ENCODE measurements around the gene BARHL2. TPM values are rescaled to one million over a fixed set of nuclear protein-coding genes. Genes with fewer than 3 reads are reported as not detected.

The BARHL2 gene
- total RNA-seq, 5 donors from 2014 or later (not counting 1 experiment from before 2014, with no cell fraction given): not detected

DNA sequence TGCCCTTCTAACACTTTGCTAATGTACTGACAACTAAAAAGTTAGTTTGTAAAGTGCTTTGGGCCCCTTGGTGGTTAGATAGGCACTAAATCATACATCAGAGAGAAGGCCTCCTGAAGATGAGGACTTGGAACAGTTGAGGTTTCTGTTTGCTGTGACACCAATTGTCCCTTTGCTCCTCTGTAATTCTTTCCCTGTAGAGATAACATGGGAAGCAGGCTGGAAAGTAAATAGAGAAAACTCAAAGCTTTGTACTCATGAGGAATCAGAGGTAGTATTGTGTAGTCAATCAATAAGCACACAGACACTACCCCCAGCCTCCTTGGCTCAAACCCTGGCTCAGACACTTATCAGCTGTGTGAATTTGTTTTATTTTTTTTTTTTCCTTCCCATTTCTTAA lies 31.6 kb upstream of the BARHL2 start:
- no peaks in the 10 kb centered on the region for H3K36me3 Mint-ChIP-seq
- H3K4me3 Mint-ChIP-seq: no peak overlapping the region
- ChIA-PET CTCF (no interaction called here), POLR2A (no interaction called here)
- H3K4me1 Mint-ChIP-seq: no peaks in the 10 kb centered on the region
- no peaks in the 10 kb centered on the region for H3K9me3 Mint-ChIP-seq
- no peaks in the 10 kb centered on the region for H3K9me3 ChIP-seq
- H3K27me3 Mint-ChIP-seq: peaks cover 27 to 48% of the 10 kb centered on the region in 2 donors
- no peaks in the 10 kb centered on the region for H3K36me3 ChIP-seq (ENCODE audit: control insufficient read depth in 2 of 2, extremely low read depth in 1 of 2, insufficient read depth in 1 of 2, low read length in 1 of 2)
- DNase-seq (no peak), ATAC-seq (replicated peaks in 1 of 4) (no peak)
- peaks cover 0 to 11% of the 10 kb centered on the region in 2 experiments for H3K27me3 ChIP-seq (replicated peaks in 1 of 2; ENCODE audit: control insufficient read depth in 2 of 2, extremely low read depth in 1 of 2, insufficient read depth in 2 of 2, low read length in 1 of 2)
- no peak overlapping the region for H3K27ac Mint-ChIP-seq
- no peaks in the 10 kb centered on the region for H3K4me1 ChIP-seq (ENCODE audit: control insufficient read depth in 1 of 2, extremely low read depth in 1 of 2, insufficient read depth in 2 of 2, low read length in 2 of 2)
- H3K27ac ChIP-seq (ENCODE audit: low read length): no peak overlapping the region
- H3K4me3 ChIP-seq (ENCODE audit: control insufficient read depth in 1 of 2, extremely low read depth in 1 of 2, low read length in 1 of 2): no peak overlapping the region

GRCh38 chr1:90746857-90747256 lies 29.8 kb upstream of the BARHL2 start:
- no peak for DNase-seq
- Histone ChIP-seq H3K9me3 (no peaks in the 10 kb centered on the region), H3K4me3 (ENCODE audit: control insufficient read depth in 1 of 2, extremely low read depth in 1 of 2, low read length in 1 of 2) (no peak overlapping the region), H3K27ac (ENCODE audit: low read length) (no peak overlapping the region), H3K27me3 (replicated peaks in 1 of 2; ENCODE audit: control insufficient read depth in 2 of 2, extremely low read depth in 1 of 2, insufficient read depth in 2 of 2, low read length in 1 of 2) (peaks cover 0 to 7% of the 10 kb centered on the region in 2 experiments), H3K4me1 (ENCODE audit: control insufficient read depth in 1 of 2, extremely low read depth in 1 of 2, insufficient read depth in 2 of 2, low read length in 2 of 2) (no peaks in the 10 kb centered on the region), H3K36me3 (ENCODE audit: control insufficient read depth in 2 of 2, extremely low read depth in 1 of 2, insufficient read depth in 1 of 2, low read length in 1 of 2) (no peaks in the 10 kb centered on the region)
- ChIA-PET POLR2A (no interaction called here), CTCF (no interaction called here)
- no peaks in the 10 kb centered on the region for H3K4me1 Mint-ChIP-seq
- ATAC-seq (replicated peaks in 1 of 4): no peak
- peaks cover 26 to 35% of the 10 kb centered on the region in 2 donors for H3K27me3 Mint-ChIP-seq
- H3K9me3 Mint-ChIP-seq: no peaks in the 10 kb centered on the region
- H3K36me3 Mint-ChIP-seq: no peaks in the 10 kb centered on the region
- no peak overlapping the region for H3K4me3 Mint-ChIP-seq
- no peak overlapping the region for H3K27ac Mint-ChIP-seq
- WGBS (ENCODE audit: insufficient coverage): 100% methylated on average over 1 of the region's 1 CpG

DNA sequence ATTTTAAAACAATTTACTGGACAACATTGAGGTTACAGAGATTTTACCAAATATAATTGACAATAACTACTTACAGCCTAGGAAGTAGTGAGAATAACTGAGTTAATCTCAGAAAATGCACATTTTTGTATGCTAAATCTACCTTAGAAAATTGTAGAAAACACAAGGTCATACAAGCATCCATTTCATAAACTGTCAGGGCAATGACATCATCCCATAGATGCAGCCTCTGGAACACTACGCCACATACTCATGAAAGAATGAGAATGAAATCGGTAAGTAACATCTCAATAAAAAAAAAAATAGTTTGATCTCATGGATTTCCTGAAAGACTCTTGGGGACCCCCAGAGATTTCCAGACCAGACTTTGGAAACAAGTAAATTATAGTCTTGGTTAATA lies 28.9 kb upstream of the BARHL2 start:
- Mint-ChIP-seq H3K9me3 (no peaks in the 10 kb centered on the region), H3K27me3 (peaks cover 23 to 31% of the 10 kb centered on the region in 2 donors), H3K4me3 (no peak overlapping the region), H3K27ac (no peak overlapping the region), H3K4me1 (no peaks in the 10 kb centered on the region), H3K36me3 (no peaks in the 10 kb centered on the region)
- DNase-seq (no peak), ATAC-seq (replicated peaks in 1 of 4) (no peak)
- H3K4me1 ChIP-seq (ENCODE audit: control insufficient read depth in 1 of 2, extremely low read depth in 1 of 2, insufficient read depth in 2 of 2, low read length in 2 of 2): no peaks in the 10 kb centered on the region
- H3K9me3 ChIP-seq: no peaks in the 10 kb centered on the region
- H3K27ac ChIP-seq (ENCODE audit: low read length): no peak overlapping the region
- H3K36me3 ChIP-seq (ENCODE audit: control insufficient read depth in 2 of 2, extremely low read depth in 1 of 2, insufficient read depth in 1 of 2, low read length in 1 of 2): no peaks in the 10 kb centered on the region
- H3K27me3 ChIP-seq (replicated peaks in 1 of 2; ENCODE audit: control insufficient read depth in 2 of 2, extremely low read depth in 1 of 2, insufficient read depth in 2 of 2, low read length in 1 of 2): peaks cover 3 to 7% of the 10 kb centered on the region in 2 experiments
- ChIA-PET CTCF (no interaction called here), POLR2A (no interaction called here)
- H3K4me3 ChIP-seq (ENCODE audit: control insufficient read depth in 1 of 2, extremely low read depth in 1 of 2, low read length in 1 of 2): no peak overlapping the region
- no CpG with 5 or more reads among the region's 2 CpGs for WGBS (ENCODE audit: insufficient coverage)

DNA sequence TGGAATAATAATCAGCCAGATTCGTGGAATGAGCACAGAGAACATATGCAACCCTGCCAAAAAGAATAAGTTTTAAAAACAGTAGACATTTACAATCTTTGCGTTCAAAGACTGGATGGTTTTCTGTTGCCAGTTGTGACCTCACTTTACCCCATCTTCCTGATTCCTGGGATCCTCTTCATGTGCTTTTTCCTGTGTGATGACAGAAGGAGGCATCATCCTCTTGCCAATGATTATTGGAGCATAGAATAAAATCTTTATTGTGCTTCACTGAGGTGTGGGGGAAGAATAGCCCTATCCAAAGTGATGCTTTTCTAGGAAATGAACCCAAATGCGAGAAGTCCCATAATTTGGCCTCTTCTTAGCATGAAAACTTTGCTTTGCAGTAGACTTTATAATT lies 15.0 kb upstream of the BARHL2 start:
- Histone ChIP-seq H3K36me3 (ENCODE audit: control insufficient read depth in 2 of 2, extremely low read depth in 1 of 2, insufficient read depth in 1 of 2, low read length in 1 of 2) (no peaks in the 10 kb centered on the region), H3K27me3 (replicated peaks in 1 of 2; ENCODE audit: control insufficient read depth in 2 of 2, extremely low read depth in 1 of 2, insufficient read depth in 2 of 2, low read length in 1 of 2) (peaks cover 28 to 45% of the 10 kb centered on the region in 2 experiments), H3K27ac (ENCODE audit: low read length) (no peak overlapping the region), H3K4me1 (ENCODE audit: control insufficient read depth in 1 of 2, extremely low read depth in 1 of 2, insufficient read depth in 2 of 2, low read length in 2 of 2) (peaks cover 10 to 26% of the 10 kb centered on the region in 2 experiments), H3K9me3 (no peaks in the 10 kb centered on the region), H3K4me3 (ENCODE audit: control insufficient read depth in 1 of 2, extremely low read depth in 1 of 2, low read length in 1 of 2) (no peak overlapping the region)
- ChIA-PET POLR2A (no interaction called here), CTCF (no interaction called here)
- DNase-seq: no peak
- ATAC-seq (replicated peaks in 1 of 4): no peak
- Mint-ChIP-seq H3K27me3 (peaks cover 73 to 79% of the 10 kb centered on the region in 2 donors), H3K36me3 (no peaks in the 10 kb centered on the region), H3K4me3 (no peak overlapping the region), H3K27ac (no peak overlapping the region), H3K4me1 (peaks cover 27 to 36% (median 32%) of the 10 kb centered on the region in 3 donors), H3K9me3 (peaks cover 0 to 4% (median 0%) of the 10 kb centered on the region in 3 donors)
- no CpG with 5 or more reads among the region's 3 CpGs for WGBS (ENCODE audit: insufficient coverage)

DNA sequence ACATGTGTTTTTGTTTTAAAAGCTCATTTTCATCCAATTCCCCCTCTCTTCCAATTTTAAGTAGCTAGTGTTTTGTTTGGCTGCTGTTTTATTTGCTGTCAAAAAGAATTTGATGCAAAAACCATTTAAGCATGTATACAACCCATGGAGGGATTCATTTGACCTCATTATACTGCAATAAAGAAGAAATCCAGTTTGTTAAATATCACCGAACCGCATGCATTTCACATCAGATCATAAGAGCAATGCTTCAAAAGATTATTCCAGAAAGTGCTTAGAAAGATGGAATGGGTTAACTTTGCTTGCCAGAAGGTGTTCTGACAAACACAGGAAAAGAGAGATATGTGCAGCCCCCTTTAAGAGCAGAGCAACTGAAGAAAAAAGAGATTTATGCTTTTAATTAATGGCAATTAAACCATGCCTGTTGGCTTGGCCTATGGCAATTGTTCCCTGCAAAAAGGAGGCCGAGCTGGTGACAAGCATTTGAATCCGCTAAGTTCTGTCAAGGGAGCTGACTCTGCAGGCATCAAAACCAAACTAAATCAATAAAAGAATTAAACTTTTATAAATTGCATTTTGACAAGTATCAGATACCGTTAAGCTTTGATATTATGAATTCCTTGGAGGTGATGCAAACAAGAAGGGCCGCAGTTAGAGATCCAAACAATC lies 14.4 kb upstream of the BARHL2 start:
- peaks cover 0 to 4% (median 0%) of the 10 kb centered on the region in 3 donors for H3K9me3 Mint-ChIP-seq
- ATAC-seq (replicated peaks in 1 of 4): no peak
- Histone ChIP-seq H3K36me3 (ENCODE audit: control insufficient read depth in 2 of 2, extremely low read depth in 1 of 2, insufficient read depth in 1 of 2, low read length in 1 of 2) (no peaks in the 10 kb centered on the region), H3K27ac (ENCODE audit: low read length) (no peak overlapping the region), H3K4me3 (ENCODE audit: control insufficient read depth in 1 of 2, extremely low read depth in 1 of 2, low read length in 1 of 2) (no peak overlapping the region), H3K4me1 (ENCODE audit: control insufficient read depth in 1 of 2, extremely low read depth in 1 of 2, insufficient read depth in 2 of 2, low read length in 2 of 2) (peaks cover 10 to 32% of the 10 kb centered on the region in 2 experiments), H3K27me3 (replicated peaks in 1 of 2; ENCODE audit: control insufficient read depth in 2 of 2, extremely low read depth in 1 of 2, insufficient read depth in 2 of 2, low read length in 1 of 2) (peaks cover 34 to 45% of the 10 kb centered on the region in 2 experiments), H3K9me3 (no peaks in the 10 kb centered on the region)
- ChIA-PET CTCF (interaction anchor here (0.7 to 1.1 kb wide), 3 partner anchors 10 to 120 kb away, joined by 3 to 7 read pairs (median 4); no protein-coding TSS in a partner anchor), POLR2A (no interaction called here)
- H3K27me3 Mint-ChIP-seq: peaks cover 75 to 82% of the 10 kb centered on the region in 2 donors
- peak overlapping the region in 1 of 3 donors; percentile 82 for H3K4me3 Mint-ChIP-seq
- peak overlapping the region in 1 of 2 donors; percentile 3 for H3K27ac Mint-ChIP-seq
- no peaks in the 10 kb centered on the region for H3K36me3 Mint-ChIP-seq
- no peak for DNase-seq
- whole genome bisulfite sequencing (ENCODE audit: insufficient coverage): no CpG with 5 or more reads among the region's 6 CpGs
- peaks cover 29 to 42% (median 35%) of the 10 kb centered on the region in 3 donors for H3K4me1 Mint-ChIP-seq

GRCh38 chr1:90730243-90731022 lies 13.3 kb upstream of the BARHL2 start:
- ChIA-PET CTCF (interaction anchor here (0.5 to 1.2 kb wide), 6 partner anchors 9 to 1445 kb away, joined by 3 to 8 read pairs (median 4); no protein-coding TSS in a partner anchor), POLR2A (no interaction called here)
- 2% methylated on average over 29 of the region's 51 CpGs for WGBS (ENCODE audit: insufficient coverage)
- peak overlapping the region in 1 of 2 donors; percentile 53 for H3K27ac Mint-ChIP-seq
- no peak for DNase-seq
- no peaks in the 10 kb centered on the region for H3K9me3 ChIP-seq
- H3K4me3 Mint-ChIP-seq: peak overlapping the region; percentile 66 to 82 (median 71)
- H3K4me1 ChIP-seq (ENCODE audit: control insufficient read depth in 1 of 2, extremely low read depth in 1 of 2, insufficient read depth in 2 of 2, low read length in 2 of 2): peaks cover 10 to 43% of the 10 kb centered on the region in 2 experiments
- no peaks in the 10 kb centered on the region for H3K36me3 Mint-ChIP-seq
- peaks cover 40 to 53% (median 46%) of the 10 kb centered on the region in 3 donors for H3K4me1 Mint-ChIP-seq
- peak overlapping the region in 1 of 2 donors; percentile 68 for H3K4me3 ChIP-seq (ENCODE audit: control insufficient read depth in 1 of 2, extremely low read depth in 1 of 2, low read length in 1 of 2)
- no peaks in the 10 kb centered on the region for H3K36me3 ChIP-seq (ENCODE audit: control insufficient read depth in 2 of 2, extremely low read depth in 1 of 2, insufficient read depth in 1 of 2, low read length in 1 of 2)
- H3K27me3 ChIP-seq (replicated peaks in 1 of 2; ENCODE audit: control insufficient read depth in 2 of 2, extremely low read depth in 1 of 2, insufficient read depth in 2 of 2, low read length in 1 of 2): peaks cover 44 to 45% of the 10 kb centered on the region in 2 experiments
- H3K27me3 Mint-ChIP-seq: peaks cover 78 to 86% of the 10 kb centered on the region in 2 donors
- no peak overlapping the region for H3K27ac ChIP-seq (ENCODE audit: low read length)
- H3K9me3 Mint-ChIP-seq: peaks cover 0 to 4% (median 0%) of the 10 kb centered on the region in 3 donors
- ATAC-seq (replicated peaks in 1 of 4): peak in 1 of 4 experiments; percentile 24
